GM23338 (cell line): Measurements from ENCODE around the gene UBXN11. TPM values are rescaled to one million over a fixed set of nuclear protein-coding genes. Genes with fewer than 3 reads are reported as not detected.
"Not testable (repeated sequence)": the region's sequence is repeated elsewhere in the genome, so short reads cannot be mapped to it uniquely, and the experiment has no call there.

Experiments
- ATAC-seq: fragments of 200-7000 bp; cut with Tn5 transposase; 3 replicates; pipeline ENCODE4 v1.9.1; 2020
- DNase-seq: peaks from one replicate; pipeline ENCODE4 v3.0.0-alpha.2; 2015; ENCODE audit warnings: low spot score
- H2AFZ ChIP-seq: fragments of 200-600 bp; sonication (generic); 2 replicates; pipeline ENCODE4 v1.8.0; 2016; ENCODE audit warnings: antibody characterized with exemption, mild to moderate bottlenecking, moderate library complexity
- H3F3A ChIP-seq: fragments of 200-600 bp; sonication (generic); replicated peaks from 2 replicates; pipeline ENCODE4 v1.8.0; 2017; ENCODE audit warnings: antibody characterized with exemption, mixed run types, low read depth
- H3K27ac ChIP-seq: fragments of 200-600 bp; sonication (generic); 2 replicates; pipeline ENCODE4 v1.6.1; 2016; ENCODE audit warnings: low read depth
- H3K27me3 ChIP-seq: fragments of 200-600 bp; sonication (generic); 2 replicates; pipeline ENCODE4 v1.8.0; 2016; ENCODE audit warnings: mild to moderate bottlenecking, mixed run types, moderate library complexity; ENCODE audit not compliant: insufficient read depth
- H3K36me3 ChIP-seq: fragments of 200-600 bp; sonication (generic); 2 replicates; pipeline ENCODE4 v1.8.0; 2016; ENCODE audit warnings: mild to moderate bottlenecking; ENCODE audit not compliant: insufficient read depth
- H3K4me1 ChIP-seq: fragments of 200-600 bp; sonication (generic); 2 replicates; pipeline ENCODE4 v1.8.0; 2016; ENCODE audit warnings: mild to moderate bottlenecking, moderate library complexity; ENCODE audit not compliant: insufficient read depth
- H3K4me2 ChIP-seq: fragments of 200-600 bp; sonication (generic); 2 replicates; pipeline ENCODE4 v1.7.1; 2017; ENCODE audit warnings: mixed run types
- H3K4me3 ChIP-seq: fragments of 200-600 bp; sonication (generic); 2 replicates; pipeline ENCODE4 v1.6.1; 2016; ENCODE audit warnings: mixed run types
- H3K79me2 ChIP-seq: fragments of 200-600 bp; sonication (generic); replicated peaks from 2 replicates; pipeline ENCODE4 v1.8.0; 2017; ENCODE audit warnings: mild to moderate bottlenecking; ENCODE audit not compliant: insufficient read depth
- H3K9me2 ChIP-seq: fragments of 200-600 bp; sonication (generic); 2 replicates; pipeline ENCODE4 v1.8.0; 2017; ENCODE audit not compliant: insufficient read depth
- H4K20me1 ChIP-seq: fragments of 200-600 bp; sonication (generic); replicated peaks from 2 replicates; pipeline ENCODE4 v1.8.0; 2017; ENCODE audit warnings: mild to moderate bottlenecking; ENCODE audit not compliant: insufficient read depth
- H3K27ac Mint-ChIP-seq: 2 replicates; pipeline ENCODE4 v1.8.0; 2020; ENCODE audit warnings: inconsistent platforms, mild to moderate bottlenecking, moderate library complexity, mixed read lengths
- H3K27me3 Mint-ChIP-seq: 3 replicates; pipeline ENCODE4 v1.8.0; 2022; ENCODE audit warnings: low read depth, mild to moderate bottlenecking, moderate library complexity, mixed read lengths, inconsistent platforms; ENCODE audit not compliant: insufficient read depth, poor library complexity
- H3K36me3 Mint-ChIP-seq: 3 replicates; pipeline ENCODE4 v1.8.0; 2021; ENCODE audit warnings: low read depth, mild to moderate bottlenecking, inconsistent platforms, moderate library complexity, mixed read lengths
- H3K4me1 Mint-ChIP-seq: 3 replicates; pipeline ENCODE4 v1.8.0; 2020; ENCODE audit warnings: mild to moderate bottlenecking, inconsistent platforms, mixed read lengths
- H3K4me3 Mint-ChIP-seq: 3 replicates; pipeline ENCODE4 v1.8.0; 2021; ENCODE audit warnings: moderate library complexity, mild to moderate bottlenecking, inconsistent platforms, mixed read lengths
- H3K9me3 Mint-ChIP-seq: 3 replicates; pipeline ENCODE4 v1.8.0; 2020; ENCODE audit warnings: moderate library complexity, mild to moderate bottlenecking, inconsistent platforms, mixed read lengths
- CTCF ChIP-seq, 2 experiments: fragments of 200-600 bp in 1 of 2; sonication (generic) in 1 of 2; conservative IDR thresholded peaks; 2 replicates each; pipeline versions ENCODE4 v1.5.1 to v1.6.1; 2016 to 2017; ENCODE audit warnings: antibody characterized with exemption in 2 of 2, low read depth in 2 of 2, mild to moderate bottlenecking in 2 of 2, moderate library complexity in 1 of 2
- ETS1 ChIP-seq: IDR thresholded peaks from 2 replicates; pipeline ENCODE4 v1.6.1; 2016; ENCODE audit warnings: antibody characterized with exemption
- EZH2 ChIP-seq: fragments of 200-600 bp; sonication (generic); IDR thresholded peaks from one replicate; pipeline ENCODE4 v1.8.0; 2017; ENCODE audit warnings: antibody characterized with exemption, mild to moderate bottlenecking, low read depth; ENCODE audit not compliant: unreplicated experiment
- EZH2phosphoT487 ChIP-seq: fragments of 200-600 bp; sonication (generic); IDR thresholded peaks from one replicate; pipeline ENCODE4 v1.8.1; 2018; ENCODE audit warnings: antibody characterized with exemption; ENCODE audit not compliant: unreplicated experiment
- NANOG ChIP-seq: IDR thresholded peaks from 2 replicates; pipeline ENCODE4 v1.6.1; 2016; ENCODE audit warnings: antibody characterized with exemption, borderline replicate concordance
- POLR2AphosphoS5 ChIP-seq: IDR thresholded peaks from 2 replicates; pipeline ENCODE4 v1.6.1; 2016; ENCODE audit warnings: antibody characterized with exemption, low read depth
- REST ChIP-seq: IDR thresholded peaks from one replicate; pipeline ENCODE4 v1.6.1; 2018; ENCODE audit warnings: antibody characterized with exemption; ENCODE audit not compliant: unreplicated experiment
- STAT1 ChIP-seq: IDR thresholded peaks from one replicate; pipeline ENCODE4 v1.6.1; 2016; ENCODE audit warnings: antibody characterized with exemption; ENCODE audit not compliant: unreplicated experiment
- ZNF331 ChIP-seq: fragments of 250-450 bp; sonication (Bioruptor Pico); IDR thresholded peaks from 2 replicates; pipeline ENCODE4 v1.5.0; 2020; ENCODE audit warnings: low read depth, mild to moderate bottlenecking, moderate library complexity
- polyA plus RNA-seq: library from polyadenylated mRNA; unstranded; fragments of >200 nt; fragmentation: Nextera tagmentation; extraction: Ambion mirVana; gene quantifications from 2 replicates; pipeline ENCODE4 v1.2.1, GENCODE V29; 2016
- total RNA-seq: library from RNA; depleted of rRNA; stranded (reverse); fragments of >200 nt; shearing (Covaris generic); gene quantifications from 2 replicates; pipeline ENCODE4 v1.2.3, GENCODE V29; 2014

Gene UBXN11
- total and polyA plus RNA-seq, 2 experiments from 2014 or later, result 8.0 to 8.3 TPM

- TF ChIP-seq ETS1 (no peak), POLR2AphosphoS5 (no peak), STAT1 (no peak), CTCF (conservative IDR thresholded peaks at IDR 0.05; ENCODE audit: low read depth in 2 of 2) (no peak), NANOG (no peak), REST (no peak), EZH2phosphoT487 (no peak)
Measured at GRCh38 chr1:26315874-26316850, 9.7 kb upstream of the UBXN11 start (continued).

GRCh38 chr1:26314501-26314900, 8.1 kb upstream of the UBXN11 start:
- Histone ChIP-seq H3F3A (peaks cover 9% of the 10 kb centered on the region; the same call in 1 of the 2 replicates), H2AFZ (no peak overlapping the region), H3K36me3 (no peaks in the 10 kb centered on the region), H3K4me3 (no peak overlapping the region), H3K9me2 (no peaks in the 10 kb centered on the region), H4K20me1 (no peaks in the 10 kb centered on the region), H3K27ac (no peak overlapping the region), H3K4me2 (no peak overlapping the region), H3K27me3 (no peaks in the 10 kb centered on the region), H3K79me2 (no peaks in the 10 kb centered on the region), H3K4me1 (peaks cover 29% of the 10 kb centered on the region)
- Mint-ChIP-seq H3K4me3 (no peak overlapping the region), H3K4me1 (peaks cover 29% of the 10 kb centered on the region), H3K36me3 (no peaks in the 10 kb centered on the region), H3K9me3 (no peaks in the 10 kb centered on the region; the same call in 2 of the 3 replicates), H3K27me3 (peaks cover 7% of the 10 kb centered on the region), H3K27ac (no peak overlapping the region)
- ATAC-seq (no peak), DNase-seq (no peak)
- TF ChIP-seq REST (no peak), ZNF331 (CRISPR knock-in tag) (no peak), EZH2 (no peak), POLR2AphosphoS5 (no peak)

- H3K4me1 ChIP-seq, H3K36me3 ChIP-seq, H3F3A ChIP-seq, H3K4me2 ChIP-seq, H3K4me3 ChIP-seq, DNase-seq, H3K9me2 ChIP-seq, H3K36me3 Mint-ChIP-seq, ATAC-seq, H3K27me3 ChIP-seq, H3K4me3 Mint-ChIP-seq, H3K9me3 Mint-ChIP-seq, H3K79me2 ChIP-seq, H3K27me3 Mint-ChIP-seq, H3K27ac Mint-ChIP-seq, H4K20me1 ChIP-seq, H3K27ac ChIP-seq: not testable (repeated sequence)
- H2AFZ ChIP-seq, result peak overlapping the region; percentile 95
- H3K4me1 Mint-ChIP-seq, result peaks cover 16% of the 10 kb centered on the region
Measured at GRCh38 chr1:26307966-26308899, 1.8 kb upstream of the UBXN11 start.
